Esophagus squamous epithelium (tissue), 4 donors: ENCODE results near the gene MRPL18.

Source experiments
- CTCF ChIP-seq, 6 experiments: fragments of 450-650 bp in 4 of 6; fragments of 200-600 bp in 2 of 6; sonication (generic) in 2 of 6; IDR thresholded peaks; one replicate each; pipeline ENCODE4 v1.5.1; 2016 to 2019; ENCODE audit warnings: antibody characterized with exemption in 6 of 6, mild to moderate bottlenecking in 4 of 6, moderate library complexity in 4 of 6
- POLR2A ChIP-seq, 4 donors: fragments of 450-650 bp; IDR thresholded peaks; one replicate each; pipeline ENCODE4 v1.6.1; 2017; ENCODE audit warnings: antibody characterized with exemption in 4 of 4, mild to moderate bottlenecking in 4 of 4, moderate library complexity in 3 of 4

GRCh38 chr6:159746759-159747158 is 43.5 kb upstream of the MRPL18 start:
- no peak for TF ChIP-seq CTCF (IDR thresholded peaks at IDR 0.05)
- no peak for TF ChIP-seq POLR2A (IDR thresholded peaks at IDR 0.05)
